H1 (cell line): Measurements from ENCODE around the gene ZNF407.

ENCODE experiments used
- NRF1 ChIP-seq: IDR thresholded peaks from 2 replicates; pipeline ENCODE4 v1.6.1; 2011; ENCODE audit warnings: mild to moderate bottlenecking, low read depth, low read length, improper control_type of control experiment
- POLR2AphosphoS5 ChIP-seq: IDR thresholded peaks from 2 replicates; pipeline ENCODE4 v1.6.1; 2011; ENCODE audit warnings: low read depth, low read length
- SIX5 ChIP-seq: IDR thresholded peaks from 2 replicates; pipeline ENCODE4 v1.6.1; 2011; ENCODE audit warnings: mild to moderate bottlenecking, low read depth, low read length
- SP4 ChIP-seq: IDR thresholded peaks from 2 replicates; pipeline ENCODE4 v1.6.1; 2012; ENCODE audit warnings: low read length, inconsistent platforms
- TF ChIP-seq, protein P1 (sequence below), 3 experiments: IDR thresholded peaks; 1 replicate in 2 of 3; 2 replicates in 1 of 3; pipeline versions ENCODE4 v1.5.1 to v1.6.1; 2011; ENCODE audit warnings: low read length in 3 of 3, mild to moderate bottlenecking in 3 of 3, inconsistent platforms in 2 of 3, low read depth in 1 of 3, moderate library complexity in 1 of 3; ENCODE audit not compliant: insufficient read depth in 1 of 3; ENCODE audit errors: control extremely low read depth in 1 of 3

- TF ChIP-seq, protein P1, sequence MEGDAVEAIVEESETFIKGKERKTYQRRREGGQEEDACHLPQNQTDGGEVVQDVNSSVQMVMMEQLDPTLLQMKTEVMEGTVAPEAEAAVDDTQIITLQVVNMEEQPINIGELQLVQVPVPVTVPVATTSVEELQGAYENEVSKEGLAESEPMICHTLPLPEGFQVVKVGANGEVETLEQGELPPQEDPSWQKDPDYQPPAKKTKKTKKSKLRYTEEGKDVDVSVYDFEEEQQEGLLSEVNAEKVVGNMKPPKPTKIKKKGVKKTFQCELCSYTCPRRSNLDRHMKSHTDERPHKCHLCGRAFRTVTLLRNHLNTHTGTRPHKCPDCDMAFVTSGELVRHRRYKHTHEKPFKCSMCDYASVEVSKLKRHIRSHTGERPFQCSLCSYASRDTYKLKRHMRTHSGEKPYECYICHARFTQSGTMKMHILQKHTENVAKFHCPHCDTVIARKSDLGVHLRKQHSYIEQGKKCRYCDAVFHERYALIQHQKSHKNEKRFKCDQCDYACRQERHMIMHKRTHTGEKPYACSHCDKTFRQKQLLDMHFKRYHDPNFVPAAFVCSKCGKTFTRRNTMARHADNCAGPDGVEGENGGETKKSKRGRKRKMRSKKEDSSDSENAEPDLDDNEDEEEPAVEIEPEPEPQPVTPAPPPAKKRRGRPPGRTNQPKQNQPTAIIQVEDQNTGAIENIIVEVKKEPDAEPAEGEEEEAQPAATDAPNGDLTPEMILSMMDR (IDR thresholded peaks at IDR 0.05; ENCODE audit: control extremely low read depth in 1 of 3, insufficient read depth in 1 of 3, low read depth in 1 of 3, low read length in 3 of 3): no peak
- TF ChIP-seq POLR2AphosphoS5 (no peak), SIX5 (no peak), SP4 (no peak), NRF1 (no peak)
Observed at GRCh38 chr18:75031717-75032317, 434.1 kb downstream of the ZNF407 start.
